Endodermal cell (in vitro differentiated cells): ENCODE data around the gene ZNF716. TPM values are rescaled to one million over a fixed set of nuclear protein-coding genes. Genes with fewer than 3 reads are reported as not detected.
"Not testable (repeated sequence)": the region's sequence is repeated elsewhere in the genome, so short reads cannot be mapped to it uniquely, and the experiment has no call there.

Source experiments
- DNase-seq: peaks from one replicate; pipeline ENCODE4 v3.0.0-alpha.2; 2017
- H3K27ac ChIP-seq: 2 replicates; pipeline ENCODE4 v1.5.1; 2013; ENCODE audit warnings: mild to moderate bottlenecking, low read depth, low read length, moderate library complexity
- H3K27me3 ChIP-seq: 2 replicates; pipeline ENCODE4 v1.6.1; 2013; ENCODE audit warnings: mild to moderate bottlenecking, low read length, moderate library complexity; ENCODE audit not compliant: insufficient read depth, control insufficient read depth, poor library complexity, severe bottlenecking
- H3K36me3 ChIP-seq: 2 replicates; pipeline ENCODE4 v1.7.0; 2013; ENCODE audit warnings: mild to moderate bottlenecking, low read length, moderate library complexity; ENCODE audit not compliant: control insufficient read depth, insufficient read depth
- H3K4me1 ChIP-seq: one replicate; pipeline ENCODE4 v1.7.0; 2013; ENCODE audit warnings: low read length; ENCODE audit not compliant: control insufficient read depth, insufficient read depth
- H3K4me3 ChIP-seq: 2 replicates; pipeline ENCODE4 v1.5.1; 2013; ENCODE audit warnings: mild to moderate bottlenecking, low read length, moderate library complexity
- H3K9ac ChIP-seq: 2 replicates; pipeline ENCODE4 v1.6.1; 2013; ENCODE audit warnings: mild to moderate bottlenecking, low read length, moderate library complexity; ENCODE audit not compliant: poor library complexity, severe bottlenecking; ENCODE audit errors: extremely low read depth
- H3K9me3 ChIP-seq: 2 replicates; pipeline ENCODE4 v1.6.1; 2013; ENCODE audit warnings: mild to moderate bottlenecking, low read length, moderate library complexity; ENCODE audit not compliant: control insufficient read depth
- H3K27ac Mint-ChIP-seq: 2 replicates; pipeline ENCODE4 v1.8.0; 2020; ENCODE audit warnings: mixed read lengths
- H3K27me3 Mint-ChIP-seq: 2 replicates; pipeline ENCODE4 v1.8.0; 2021; ENCODE audit warnings: mild to moderate bottlenecking, mixed read lengths; ENCODE audit not compliant: insufficient read depth
- H3K36me3 Mint-ChIP-seq: 2 replicates; pipeline ENCODE4 v1.8.0; 2020; ENCODE audit warnings: low read depth, mixed read lengths
- H3K4me1 Mint-ChIP-seq: 2 replicates; pipeline ENCODE4 v1.8.0; 2020; ENCODE audit warnings: mixed read lengths
- H3K4me3 Mint-ChIP-seq: 2 replicates; pipeline ENCODE4 v1.8.0; 2020; ENCODE audit warnings: mild to moderate bottlenecking, moderate library complexity, mixed read lengths
- H3K9me3 Mint-ChIP-seq: 2 replicates; pipeline ENCODE4 v1.8.0; 2020; ENCODE audit warnings: mild to moderate bottlenecking, mixed read lengths
- CTCF ChIP-seq: fragments of 200-600 bp; sonication (generic); conservative IDR thresholded peaks from 2 replicates; pipeline ENCODE4 v1.5.0; 2021; ENCODE audit warnings: antibody characterized with exemption, mild to moderate bottlenecking
- WGBS, 2 experiments: methylation state at CpG; one replicate each; pipeline versions ENCODE4 v1.1.5 to v1.1.7; 2013; ENCODE audit warnings: missing lambda C conversion rate in 2 of 2, mixed read lengths in 1 of 2; ENCODE audit not compliant: insufficient coverage in 1 of 2, insufficient read length in 1 of 2; 5-methylcytosine and 5-hydroxymethylcytosine counted together
- total RNA-seq, 2 donors: library from RNA; stranded (reverse); fragmentation: NEBNext Ultra II Directional in 1 of 2; extraction: Animal tissue kit (Norgen Biotek cat#: 25700) in 1 of 2; gene quantifications; 2 replicates in 1 of 2; 3 replicates in 1 of 2; pipeline ENCODE4 v1.2.1, GENCODE V29; 2021

Gene ZNF716
- total RNA-seq, 2 donors from 2014 or later = not detected

- Histone ChIP-seq H3K9me3 (peaks cover 60% of the 10 kb centered on the region), H3K4me1 (no peaks in the 10 kb centered on the region), H3K9ac (no peak overlapping the region), H3K27me3 (no peaks in the 10 kb centered on the region), H3K36me3 (no peaks in the 10 kb centered on the region), H3K4me3 (no peak overlapping the region), H3K27ac (no peak overlapping the region)
- Mint-ChIP-seq H3K4me3 (no peak overlapping the region), H3K4me1 (no peaks in the 10 kb centered on the region), H3K9me3 (peaks cover 74% of the 10 kb centered on the region), H3K27me3 (no peaks in the 10 kb centered on the region), H3K27ac (no peak overlapping the region), H3K36me3 (peaks cover 3% of the 10 kb centered on the region)
- 84 to 96% methylated on average over 9 to 19 of the region's 19 CpGs for WGBS, 2 experiments
- DNase-seq = no peak
- no peak for TF ChIP-seq CTCF
Observed at GRCh38 chr7:57437581-57437980, 12.4 kb upstream of the ZNF716 start.

- Histone ChIP-seq H3K27ac (no peak overlapping the region), H3K9ac (no peak overlapping the region), H3K36me3 (no peaks in the 10 kb centered on the region), H3K4me3 (no peak overlapping the region), H3K9me3 (peaks cover 60% of the 10 kb centered on the region), H3K4me1 (no peaks in the 10 kb centered on the region), H3K27me3 (no peaks in the 10 kb centered on the region)
- no peak for DNase-seq
- peaks cover 74% of the 10 kb centered on the region for H3K9me3 Mint-ChIP-seq
- H3K27ac Mint-ChIP-seq = no peak overlapping the region
- H3K36me3 Mint-ChIP-seq = peaks cover 3% of the 10 kb centered on the region
- no peaks in the 10 kb centered on the region for H3K4me1 Mint-ChIP-seq
- H3K27me3 Mint-ChIP-seq = no peaks in the 10 kb centered on the region
- H3K4me3 Mint-ChIP-seq = no peak overlapping the region
- no peak for TF ChIP-seq CTCF
- WGBS, 2 experiments = 76 to 77% methylated on average over 5 to 7 of the region's 7 CpGs
Observed at GRCh38 chr7:57438244-57438643, 11.7 kb upstream of the ZNF716 start.

- no peaks in the 10 kb centered on the region for H3K4me1 ChIP-seq
- peaks cover 56% of the 10 kb centered on the region for H3K9me3 ChIP-seq
- H3K9ac ChIP-seq = no peak overlapping the region
- no peak overlapping the region for H3K27ac Mint-ChIP-seq
- H3K27me3 ChIP-seq = no peaks in the 10 kb centered on the region
- no peak overlapping the region for H3K4me3 ChIP-seq
- no peak overlapping the region for H3K4me3 Mint-ChIP-seq
- no peaks in the 10 kb centered on the region for H3K36me3 ChIP-seq
- no peak overlapping the region for H3K27ac ChIP-seq
- TF ChIP-seq CTCF = no peak
- H3K4me1 Mint-ChIP-seq = no peaks in the 10 kb centered on the region
- no peak for DNase-seq
- H3K36me3 Mint-ChIP-seq = peaks cover 3% of the 10 kb centered on the region
- H3K9me3 Mint-ChIP-seq = peaks cover 66% of the 10 kb centered on the region
- H3K27me3 Mint-ChIP-seq = no peaks in the 10 kb centered on the region
Observed at GRCh38 chr7:57443567-57443966, 6.4 kb upstream of the ZNF716 start.

GRCh38 chr7:57469186-57469828 lies 19.3 kb downstream of the ZNF716 start:
- H3K4me1 ChIP-seq, H3K36me3 ChIP-seq, H3K27me3 Mint-ChIP-seq, H3K4me1 Mint-ChIP-seq, H3K4me3 Mint-ChIP-seq, H3K27ac ChIP-seq, H3K36me3 Mint-ChIP-seq, H3K27ac Mint-ChIP-seq, H3K27me3 ChIP-seq, H3K9ac ChIP-seq, DNase-seq: not testable (repeated sequence)
- Histone ChIP-seq H3K9me3 (peaks cover 79% of the 10 kb centered on the region), H3K4me3 (peak overlapping the region; percentile 27)
- H3K9me3 Mint-ChIP-seq = peaks cover 80% of the 10 kb centered on the region
- WGBS, 2 experiments = 63 to 77% methylated on average over 1 to 3 of the region's 3 CpGs
